GM13977 (cell line): ENCODE results near the gene AGFG2.
A peak's percentile ranks its signal among the peaks of the same experiment; 100 is the strongest.
"Not testable (repeated sequence)": the region's sequence is repeated elsewhere in the genome, so short reads cannot be mapped to it uniquely, and the experiment has no call there.

ENCODE experiments used
- DNase-seq: peaks from one replicate; pipeline ENCODE4 v3.0.0; 2012; ENCODE audit warnings: low spot score
- in situ Hi-C: fragments of 300-500 bp; cut with MboI; formaldehyde crosslinking; loops from one replicate; pipeline ENCODE4 v1.12.0; 2022; ENCODE audit warnings: low sequenced_read_pairs, low pct_unique_long_range_greater_than_20kb, mixed read lengths, inconsistent platforms; ENCODE audit not compliant: unreplicated experiment
- TF ChIP-seq, protein P1 (sequence below): IDR thresholded peaks from 2 replicates; pipeline ENCODE4 v1.5.1; 2012; ENCODE audit warnings: mild to moderate bottlenecking, control low read depth; ENCODE audit not compliant: insufficient read depth; ENCODE audit errors: extremely low read depth, missing control alignments

Gene AGFG2

DNA sequence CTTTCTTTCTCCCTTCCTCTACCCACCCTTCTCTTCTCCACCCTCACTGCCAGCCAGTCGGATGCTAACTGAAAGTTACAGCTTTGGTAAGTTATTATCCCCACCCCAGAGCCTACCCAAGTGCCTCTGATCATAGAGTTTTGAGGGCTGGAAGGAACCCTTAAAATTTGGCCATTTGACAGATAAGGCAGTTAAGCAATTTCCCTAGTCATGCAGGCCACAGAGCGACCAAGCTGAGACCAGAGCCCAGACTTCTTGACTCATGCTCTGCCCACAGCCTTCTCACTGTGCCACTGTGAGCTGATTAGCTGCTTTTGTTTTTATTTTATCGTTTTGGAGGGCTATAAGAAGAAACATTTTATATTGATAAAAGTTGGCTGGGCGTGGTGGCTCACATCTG is 17.5 kb downstream of the AGFG2 start:
- DNase-seq: no peak
- in situ Hi-C loops: loop anchor here (5.0 kb wide), 1 partner anchor 69 kb away; no protein-coding TSS in a partner anchor
- TF ChIP-seq, protein P1, sequence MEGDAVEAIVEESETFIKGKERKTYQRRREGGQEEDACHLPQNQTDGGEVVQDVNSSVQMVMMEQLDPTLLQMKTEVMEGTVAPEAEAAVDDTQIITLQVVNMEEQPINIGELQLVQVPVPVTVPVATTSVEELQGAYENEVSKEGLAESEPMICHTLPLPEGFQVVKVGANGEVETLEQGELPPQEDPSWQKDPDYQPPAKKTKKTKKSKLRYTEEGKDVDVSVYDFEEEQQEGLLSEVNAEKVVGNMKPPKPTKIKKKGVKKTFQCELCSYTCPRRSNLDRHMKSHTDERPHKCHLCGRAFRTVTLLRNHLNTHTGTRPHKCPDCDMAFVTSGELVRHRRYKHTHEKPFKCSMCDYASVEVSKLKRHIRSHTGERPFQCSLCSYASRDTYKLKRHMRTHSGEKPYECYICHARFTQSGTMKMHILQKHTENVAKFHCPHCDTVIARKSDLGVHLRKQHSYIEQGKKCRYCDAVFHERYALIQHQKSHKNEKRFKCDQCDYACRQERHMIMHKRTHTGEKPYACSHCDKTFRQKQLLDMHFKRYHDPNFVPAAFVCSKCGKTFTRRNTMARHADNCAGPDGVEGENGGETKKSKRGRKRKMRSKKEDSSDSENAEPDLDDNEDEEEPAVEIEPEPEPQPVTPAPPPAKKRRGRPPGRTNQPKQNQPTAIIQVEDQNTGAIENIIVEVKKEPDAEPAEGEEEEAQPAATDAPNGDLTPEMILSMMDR: no peak

DNA sequence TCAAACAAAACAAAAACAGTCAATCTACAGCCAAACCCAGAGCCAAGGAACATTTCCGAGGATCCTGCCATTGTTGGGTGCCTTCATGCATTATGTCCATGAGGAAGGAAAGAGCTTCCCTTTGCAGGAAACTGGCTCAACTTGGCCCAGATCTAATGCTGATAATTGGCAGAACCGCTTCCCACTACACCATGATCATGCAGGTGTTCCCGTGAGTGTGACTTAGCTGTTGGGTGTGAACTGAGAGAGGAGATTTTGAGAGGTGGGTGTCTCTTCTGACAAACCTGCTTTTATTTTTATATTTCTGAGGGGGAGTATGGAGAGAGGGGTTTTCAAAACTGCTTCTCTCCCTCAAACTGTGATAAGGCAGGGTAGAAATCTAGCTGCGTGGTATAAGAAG is 20.1 kb downstream of the AGFG2 start:
- in situ Hi-C loops: loop anchor here (5.0 kb wide), 1 partner anchor 72 kb away; no protein-coding TSS in a partner anchor
- TF ChIP-seq, protein P1: no peak
- DNase-seq: no peak

DNA sequence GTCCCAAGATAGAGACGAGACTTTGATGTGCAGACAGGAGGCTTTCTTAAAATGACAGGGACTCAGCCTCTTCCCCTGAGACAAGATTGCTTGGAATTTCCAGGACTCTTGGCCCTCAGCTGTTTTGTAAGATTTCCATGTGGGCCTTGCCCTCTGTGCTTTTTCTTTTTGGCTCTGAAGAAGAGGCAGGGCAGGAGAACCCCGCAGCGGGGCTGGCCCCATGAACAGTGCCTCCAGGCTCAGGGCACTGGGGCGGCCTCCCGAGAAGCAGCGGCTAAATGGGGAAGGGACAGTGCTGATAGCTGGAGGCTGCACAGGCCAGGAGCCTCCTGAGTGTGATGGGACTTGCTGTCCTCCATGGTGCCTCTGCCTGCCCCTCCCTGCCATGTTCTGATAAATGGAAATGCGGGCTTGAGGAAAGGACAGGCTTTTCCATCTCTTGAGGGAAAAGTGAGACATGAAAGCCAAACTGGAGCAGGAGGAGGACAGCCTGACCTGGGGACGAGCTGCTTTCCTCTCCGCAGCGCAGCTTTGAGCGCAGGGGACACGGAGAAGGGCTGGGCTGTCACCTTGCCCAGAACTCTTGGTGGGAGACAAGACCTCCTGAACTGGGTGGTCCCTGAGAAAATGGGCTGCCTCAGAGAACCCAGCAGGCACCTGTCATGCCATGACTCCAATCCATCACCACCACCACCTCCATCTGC is 22.6 kb downstream of the AGFG2 start:
- TF ChIP-seq, protein P1: no peak
- no peak for DNase-seq
- in situ Hi-C loops: no loop called here

DNA sequence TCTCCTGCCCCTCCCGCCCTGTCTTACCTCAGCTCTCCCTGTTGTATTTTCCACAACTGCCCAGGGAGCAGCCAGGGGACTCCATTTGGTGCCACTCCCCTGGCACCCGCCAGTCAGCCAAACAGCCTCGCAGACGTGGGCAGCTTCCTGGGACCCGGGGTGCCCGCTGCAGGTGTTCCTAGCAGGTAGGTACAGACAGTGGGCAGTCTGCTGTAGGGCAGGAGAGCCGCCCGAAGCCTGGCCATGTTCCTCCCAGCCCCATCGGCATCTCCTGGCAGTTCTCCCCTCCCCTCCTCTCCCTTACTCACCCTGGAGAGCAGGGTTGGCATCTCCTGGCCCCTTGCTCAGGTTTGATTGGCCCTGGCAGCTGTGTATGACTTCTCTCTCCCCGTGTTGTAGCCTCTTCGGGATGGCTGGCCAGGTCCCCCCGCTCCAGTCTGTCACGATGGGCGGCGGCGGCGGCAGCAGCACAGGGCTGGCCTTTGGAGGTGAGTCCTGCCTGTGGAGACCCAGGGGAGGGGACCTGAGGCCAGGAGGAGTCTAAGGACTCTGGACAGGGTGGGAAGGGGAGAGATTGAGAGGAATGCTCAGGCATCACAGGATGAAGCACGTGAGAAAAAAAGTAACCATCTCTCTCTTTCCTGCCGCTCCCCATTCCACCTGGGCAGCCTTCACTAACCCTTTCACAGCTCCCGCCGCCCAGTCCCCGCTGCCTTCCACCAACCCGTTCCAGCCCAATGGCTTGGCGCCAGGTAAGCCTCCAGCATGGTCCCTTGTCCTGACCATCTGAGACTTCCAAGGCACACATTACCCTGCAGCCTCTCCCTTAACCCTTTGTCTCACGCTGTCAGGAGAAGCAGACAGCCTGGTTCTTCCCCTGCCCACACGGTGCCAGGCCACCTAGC is 23.4 kb downstream of the AGFG2 start:
- in situ Hi-C loops: no loop called here
- TF ChIP-seq, protein P1: no peak

DNA sequence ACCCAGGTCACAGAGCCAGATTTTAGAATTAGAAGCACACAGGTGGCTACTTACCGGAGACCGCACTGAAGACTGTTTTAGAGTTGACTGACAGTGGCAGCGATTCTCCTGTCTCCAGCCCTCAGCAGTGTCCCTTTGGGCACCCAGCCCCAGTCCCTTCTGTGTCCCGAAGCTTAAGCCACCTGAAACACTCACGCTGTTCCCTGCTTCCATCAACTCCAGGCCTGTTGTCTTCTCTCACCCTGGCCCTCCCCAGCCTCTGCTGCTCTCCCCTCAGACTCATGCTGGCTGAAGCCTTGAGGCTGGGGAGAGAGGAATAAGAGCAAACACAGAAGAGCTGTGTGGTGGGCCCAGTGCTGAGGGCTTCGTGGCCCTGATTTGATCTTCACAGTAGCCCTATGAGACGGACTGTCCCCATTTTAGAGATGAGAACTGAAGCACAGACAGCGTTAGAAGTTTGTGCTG is 24.1 kb downstream of the AGFG2 start:
- in situ Hi-C loops: no loop called here
- no peak for DNase-seq
- TF ChIP-seq, protein P1: no peak

More for the DNA sequence above, 23.4 kb downstream of the AGFG2 start:
- no peak for DNase-seq

DNA sequence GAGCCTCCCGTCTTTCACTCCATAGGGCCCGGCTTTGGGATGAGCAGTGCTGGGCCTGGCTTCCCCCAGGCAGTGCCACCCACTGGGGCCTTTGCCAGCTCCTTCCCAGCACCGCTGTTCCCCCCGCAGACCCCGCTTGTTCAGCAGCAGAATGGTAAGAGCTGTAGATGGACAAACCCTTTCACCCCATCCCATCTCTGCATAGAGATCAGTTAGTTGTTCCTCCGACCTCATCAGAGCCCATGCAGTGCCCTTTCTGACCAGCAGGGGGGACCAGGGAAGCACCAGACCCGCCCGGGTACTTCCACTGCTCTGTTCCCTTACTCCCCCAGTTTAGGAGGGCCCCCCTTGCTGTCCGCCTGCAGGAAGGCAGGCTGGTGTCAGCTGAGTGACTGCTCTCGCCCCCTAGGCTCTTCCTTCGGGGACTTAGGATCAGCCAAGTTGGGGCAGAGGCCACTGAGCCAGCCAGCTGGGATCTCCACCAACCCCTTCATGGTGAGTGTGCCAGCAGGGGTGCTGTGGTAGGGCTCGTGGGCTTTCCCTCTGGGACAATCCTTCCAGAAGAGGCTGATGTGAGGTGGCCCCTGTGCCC is 24.9 kb downstream of the AGFG2 start:
- in situ Hi-C loops: no loop called here
- TF ChIP-seq, protein P1: peak; percentile 87
- peak; percentile 86 for DNase-seq

DNA sequence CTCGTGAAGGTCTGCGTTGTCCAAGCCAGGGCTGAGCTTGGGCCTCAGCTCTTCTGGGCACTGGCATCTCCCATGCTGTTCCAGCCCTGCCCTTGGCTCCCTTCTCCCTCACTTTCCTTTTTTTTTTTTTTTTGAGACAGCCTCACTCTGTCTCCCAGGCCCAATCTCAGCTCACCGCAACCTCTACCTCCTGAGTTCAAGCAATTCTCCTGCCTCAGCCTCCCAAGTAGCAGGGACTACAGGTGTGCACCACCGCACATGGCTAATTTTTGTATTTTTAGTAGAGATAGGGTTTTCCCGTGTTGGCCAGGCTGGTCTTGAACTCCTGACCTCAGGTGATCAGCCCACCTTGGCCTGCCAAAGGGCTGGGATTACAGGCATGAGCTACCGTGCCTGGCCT is 25.4 kb downstream of the AGFG2 start:
- DNase-seq, in situ Hi-C loops: not testable (repeated sequence)
